ENCODE data around the gene ARHGEF33.

DNA sequence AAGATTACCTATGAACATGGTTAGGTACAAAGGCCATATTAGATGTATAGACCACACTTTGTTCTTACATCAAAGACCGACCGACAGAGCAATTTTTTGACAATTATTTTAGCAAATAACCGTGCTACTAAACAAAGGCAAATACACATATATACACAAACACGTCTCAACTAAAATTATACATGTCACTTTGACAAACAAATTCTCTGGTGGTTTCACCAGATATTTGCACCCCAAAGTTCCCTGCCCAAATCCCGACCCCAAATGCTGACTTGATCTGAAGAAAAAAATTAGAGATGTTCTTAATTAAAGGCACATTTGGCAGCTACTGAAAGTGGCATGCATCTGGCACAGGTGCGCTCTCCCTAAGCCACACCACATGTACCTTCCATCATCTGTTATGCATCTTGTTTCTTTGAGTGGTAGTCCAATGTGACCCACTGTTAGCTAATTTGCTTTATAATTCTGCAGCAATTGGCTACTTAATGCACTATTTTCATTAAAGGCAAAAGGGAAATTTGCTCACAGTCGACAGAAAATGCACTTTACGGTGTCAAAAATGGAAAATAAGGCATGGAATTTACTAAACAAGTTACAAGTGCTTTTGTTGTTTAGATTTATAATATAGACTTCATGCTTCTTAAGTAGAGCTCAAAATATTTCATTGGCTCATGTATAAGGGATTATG, 92.1 kb downstream of the ARHGEF33 start:
- TF ChIP-seq EZH2 (IDR thresholded peaks at IDR 0.05; ENCODE audit: borderline replicate concordance) (no peak), EZH2phosphoT487 (IDR thresholded peaks at IDR 0.05; ENCODE audit: low read depth, severe bottlenecking, unreplicated experiment) (no peak)
- TF ChIP-seq, protein P1, sequence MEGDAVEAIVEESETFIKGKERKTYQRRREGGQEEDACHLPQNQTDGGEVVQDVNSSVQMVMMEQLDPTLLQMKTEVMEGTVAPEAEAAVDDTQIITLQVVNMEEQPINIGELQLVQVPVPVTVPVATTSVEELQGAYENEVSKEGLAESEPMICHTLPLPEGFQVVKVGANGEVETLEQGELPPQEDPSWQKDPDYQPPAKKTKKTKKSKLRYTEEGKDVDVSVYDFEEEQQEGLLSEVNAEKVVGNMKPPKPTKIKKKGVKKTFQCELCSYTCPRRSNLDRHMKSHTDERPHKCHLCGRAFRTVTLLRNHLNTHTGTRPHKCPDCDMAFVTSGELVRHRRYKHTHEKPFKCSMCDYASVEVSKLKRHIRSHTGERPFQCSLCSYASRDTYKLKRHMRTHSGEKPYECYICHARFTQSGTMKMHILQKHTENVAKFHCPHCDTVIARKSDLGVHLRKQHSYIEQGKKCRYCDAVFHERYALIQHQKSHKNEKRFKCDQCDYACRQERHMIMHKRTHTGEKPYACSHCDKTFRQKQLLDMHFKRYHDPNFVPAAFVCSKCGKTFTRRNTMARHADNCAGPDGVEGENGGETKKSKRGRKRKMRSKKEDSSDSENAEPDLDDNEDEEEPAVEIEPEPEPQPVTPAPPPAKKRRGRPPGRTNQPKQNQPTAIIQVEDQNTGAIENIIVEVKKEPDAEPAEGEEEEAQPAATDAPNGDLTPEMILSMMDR (IDR thresholded peaks at IDR 0.05; ENCODE audit: poor library complexity): no peak

Measured in hepatocyte (in vitro differentiated cells).